H1 (cell line): ENCODE measurements around the gene ZSWIM9. TPM values are rescaled to one million over a fixed set of nuclear protein-coding genes. Genes with fewer than 3 reads are reported as not detected.

Experiments used
- CTCF ChIA-PET: fragments of 300-600 bp; sonication (Branson Sonifier 250); formaldehyde crosslinking; loops from one replicate; lab custom pipeline; 2021; ENCODE audit not compliant: partially characterized antibody; lab: Charles Lee
- POLR2A ChIA-PET: fragments of 300-600 bp; sonication (Branson Sonifier 250); formaldehyde crosslinking; loops from one replicate; lab custom pipeline; 2021; ENCODE audit warnings: inconsistent platforms; ENCODE audit not compliant: partially characterized antibody; lab: Charles Lee
- DNase-seq, 2 experiments: peaks; one replicate each; pipeline versions ENCODE4 v3.0.0 to v3.0.0-alpha.2; 2010 to 2022; ENCODE audit warnings: low spot score in 2 of 2, low read depth in 1 of 2, mixed read lengths in 1 of 2
- FAIRE-seq: peaks from 2 replicates; lab custom pipeline; 2011; peaks lifted over from hg19 to GRCh38; lab: Jason Lieb, UNC
- H2AFZ ChIP-seq: 2 replicates; pipeline ENCODE4 v1.8.1; 2012; ENCODE audit warnings: low read length, inconsistent platforms
- H2AK5ac ChIP-seq: 2 replicates; pipeline ENCODE4 v1.6.1; 2013; ENCODE audit warnings: low read depth, low read length
- H2BK120ac ChIP-seq: replicated peaks from 2 replicates; pipeline ENCODE3; 2013; ENCODE audit warnings: low read depth, low read length, inconsistent platforms
- H2BK12ac ChIP-seq: 2 replicates; pipeline ENCODE4 v1.6.1; 2013; ENCODE audit warnings: low read depth, low read length
- H2BK15ac ChIP-seq: 2 replicates; pipeline ENCODE4 v1.6.1; 2013; ENCODE audit warnings: low read length
- H2BK20ac ChIP-seq: 2 replicates; pipeline ENCODE4 v1.6.1; 2013; ENCODE audit warnings: low read length
- H2BK5ac ChIP-seq: 2 replicates; pipeline ENCODE4 v1.6.1; 2013; ENCODE audit warnings: low read depth, low read length
- H3K14ac ChIP-seq: 2 replicates; pipeline ENCODE4 v1.6.1; 2013; ENCODE audit warnings: inconsistent platforms; ENCODE audit not compliant: insufficient read length
- H3K18ac ChIP-seq: 2 replicates; pipeline ENCODE4 v1.6.1; 2013; ENCODE audit warnings: low read length; ENCODE audit errors: extremely low read depth
- H3K23ac ChIP-seq: 2 replicates; pipeline ENCODE4 v1.6.1; 2013; ENCODE audit warnings: inconsistent platforms; ENCODE audit not compliant: insufficient read length
- H3K23me2 ChIP-seq: 2 replicates; pipeline ENCODE4 v1.6.1; 2013; ENCODE audit warnings: low read depth, low read length
- H3K27ac ChIP-seq: 2 replicates; pipeline ENCODE4 v1.6.1; 2011; ENCODE audit warnings: low read depth, low read length, inconsistent platforms
- H3K27me3 ChIP-seq, 4 experiments: replicated peaks in 1 of 4; 1 replicate in 1 of 4; 2 replicates in 3 of 4; pipeline versions ENCODE4 v1.6.1 to v1.8.1; 2011 to 2013; ENCODE audit warnings: low read length in 3 of 4, mild to moderate bottlenecking in 3 of 4, inconsistent platforms in 2 of 4, mixed read lengths in 2 of 4, moderate library complexity in 1 of 4; ENCODE audit not compliant: control insufficient read depth in 3 of 4, insufficient read depth in 3 of 4; ENCODE audit errors: extremely low read depth in 1 of 4
- H3K36me3 ChIP-seq, 4 experiments: 2 replicates each; pipeline versions ENCODE4 v1.6.1 to v1.8.1; 2011 to 2013; ENCODE audit warnings: mild to moderate bottlenecking in 4 of 4, low read length in 3 of 4, moderate library complexity in 2 of 4, control low read depth in 1 of 4, inconsistent platforms in 1 of 4; ENCODE audit not compliant: insufficient read depth in 4 of 4, control insufficient read depth in 2 of 4
- H3K4ac ChIP-seq: replicated peaks from 2 replicates; pipeline ENCODE3; 2013; ENCODE audit warnings: low read length, low read depth, mixed read lengths, inconsistent platforms; ENCODE audit not compliant: insufficient read length
- H3K4me1 ChIP-seq, 4 experiments: replicated peaks in 1 of 4; 1 replicate in 1 of 4; 2 replicates in 3 of 4; pipeline versions ENCODE4 v1.6.1 to v1.8.1; 2011 to 2013; ENCODE audit warnings: low read length in 3 of 4, inconsistent platforms in 2 of 4, mixed read lengths in 1 of 4; ENCODE audit not compliant: insufficient read depth in 4 of 4, control insufficient read depth in 3 of 4
- H3K4me2 ChIP-seq, 2 experiments: 2 replicates each; pipeline versions ENCODE4 v1.6.1 to v1.8.1; 2011 to 2013; ENCODE audit warnings: low read depth in 2 of 2, low read length in 2 of 2, control low read depth in 1 of 2, inconsistent platforms in 1 of 2, mild to moderate bottlenecking in 1 of 2; ENCODE audit not compliant: insufficient read depth in 1 of 2
- H3K4me3 ChIP-seq, 4 experiments: fragments of 200-600, 300-600 bp in 1 of 4; sonication (generic), shearing (Covaris generic), sonication (Bioruptor Twin) in 1 of 4; 2 replicates each; pipeline versions ENCODE4 v1.5.1 to v1.8.1; 2011 to 2016; ENCODE audit warnings: low read length in 4 of 4, low read depth in 3 of 4, control low read depth in 2 of 4, inconsistent platforms in 2 of 4, mild to moderate bottlenecking in 2 of 4, mixed read lengths in 1 of 4, moderate library complexity in 1 of 4; ENCODE audit not compliant: insufficient read depth in 2 of 4; ENCODE audit errors: extremely low read depth in 1 of 4
- H3K56ac ChIP-seq: replicated peaks from 2 replicates; pipeline ENCODE3; 2013; ENCODE audit warnings: low read depth, mild to moderate bottlenecking, mixed read lengths, low read length, inconsistent platforms; ENCODE audit not compliant: insufficient read length
- H3K79me1 ChIP-seq: 2 replicates; pipeline ENCODE4 v1.6.1; 2013; ENCODE audit warnings: low read depth, low read length, control low read depth
- H3K79me2 ChIP-seq, 2 experiments: 2 replicates each; pipeline versions ENCODE4 v1.6.1 to v1.8.1; 2012 to 2013; ENCODE audit warnings: low read length in 2 of 2, mild to moderate bottlenecking in 2 of 2, inconsistent platforms in 1 of 2; ENCODE audit not compliant: insufficient read depth in 2 of 2, control insufficient read depth in 1 of 2
- H3K9ac ChIP-seq, 4 experiments: replicated peaks in 1 of 4; 1 replicate in 1 of 4; 2 replicates in 3 of 4; pipeline versions ENCODE4 v1.6.1 to v1.8.1; 2011 to 2013; ENCODE audit warnings: low read depth in 3 of 4, low read length in 3 of 4, control low read depth in 2 of 4, mild to moderate bottlenecking in 2 of 4, moderate library complexity in 2 of 4, inconsistent platforms in 1 of 4; ENCODE audit errors: extremely low read depth in 1 of 4
- H3K9me3 ChIP-seq, 2 experiments: 2 replicates each; pipeline versions ENCODE4 v1.6.1 to v1.8.1; 2012 to 2013; ENCODE audit warnings: mild to moderate bottlenecking in 2 of 2, moderate library complexity in 2 of 2, control low read depth in 1 of 2, inconsistent platforms in 1 of 2, low read depth in 1 of 2, low read length in 1 of 2, mixed read lengths in 1 of 2; ENCODE audit not compliant: insufficient read depth in 2 of 2
- H4K20me1 ChIP-seq, 2 experiments: replicated peaks in 1 of 2; 2 replicates each; pipeline versions ENCODE3 to v1.8.1; 2011 to 2013; ENCODE audit warnings: inconsistent platforms in 2 of 2, low read length in 2 of 2, mild to moderate bottlenecking in 1 of 2; ENCODE audit not compliant: insufficient read depth in 2 of 2, control insufficient read depth in 1 of 2
- H4K5ac ChIP-seq: 2 replicates; pipeline ENCODE4 v1.6.1; 2013; ENCODE audit warnings: low read length, low read depth, mixed read lengths, inconsistent platforms; ENCODE audit not compliant: insufficient read length
- H4K8ac ChIP-seq: 2 replicates; pipeline ENCODE4 v1.8.0; 2013; ENCODE audit warnings: mild to moderate bottlenecking, moderate library complexity, low read length, inconsistent platforms; ENCODE audit not compliant: insufficient read depth; ENCODE audit errors: extremely low read depth
- H4K91ac ChIP-seq: replicated peaks from 2 replicates; pipeline ENCODE3; 2013; ENCODE audit warnings: low read length, mixed read lengths, inconsistent platforms; ENCODE audit not compliant: insufficient read length
- CREB1 ChIP-seq: IDR thresholded peaks from 2 replicates; pipeline ENCODE4 v1.6.1; 2012; ENCODE audit warnings: inconsistent platforms
- EZH2 ChIP-seq: fragments of 200-600 bp; sonication (generic); IDR thresholded peaks from 2 replicates; pipeline ENCODE4 v1.7.1; 2012; ENCODE audit warnings: low read depth, mild to moderate bottlenecking, moderate library complexity, low read length, inconsistent platforms; ENCODE audit not compliant: severe bottlenecking
- GABPA ChIP-seq: IDR thresholded peaks from 2 replicates; pipeline ENCODE4 v1.6.1; 2011; ENCODE audit warnings: mild to moderate bottlenecking, low read length, moderate library complexity, borderline replicate concordance; ENCODE audit not compliant: insufficient read depth
- HDAC6 ChIP-seq: IDR thresholded peaks from one replicate; pipeline ENCODE4 v1.7.1; 2012; ENCODE audit warnings: low read depth, mild to moderate bottlenecking, inconsistent platforms, low read length, moderate library complexity
- JUN ChIP-seq: IDR thresholded peaks from 2 replicates; pipeline ENCODE4 v1.6.1; 2011; ENCODE audit warnings: low read depth, mild to moderate bottlenecking, improper control_type of control experiment, low read length
- JUND ChIP-seq: IDR thresholded peaks from 2 replicates; pipeline ENCODE4 v1.6.1; 2011; ENCODE audit warnings: mild to moderate bottlenecking, improper control_type of control experiment, low read length
- PHF8 ChIP-seq: fragments of 200-600 bp; sonication (generic); conservative IDR thresholded peaks from 2 replicates; pipeline ENCODE4 v1.7.1; 2012; ENCODE audit warnings: low read depth, mild to moderate bottlenecking, inconsistent platforms, low read length, moderate library complexity
- POLR2A ChIP-seq, 2 experiments: IDR thresholded peaks; 1 replicate in 1 of 2; 2 replicates in 1 of 2; pipeline ENCODE4 v1.6.1; 2011; ENCODE audit warnings: low read depth in 2 of 2, low read length in 2 of 2, mild to moderate bottlenecking in 2 of 2; ENCODE audit errors: control extremely low read depth in 1 of 2
- TCF12 ChIP-seq: IDR thresholded peaks from 2 replicates; pipeline ENCODE4 v1.6.1; 2011; ENCODE audit warnings: low read depth, mild to moderate bottlenecking, low read length
- WGBS, 2 experiments: shearing (Covaris generic) in 1 of 2; methylation state at CpG; one replicate each; pipeline versions ENCODE4 v1.1.6 to v1.1.7; 2013 to 2015; ENCODE audit warnings: low lambda C conversion rate in 2 of 2, mixed read lengths in 2 of 2, inconsistent platforms in 1 of 2, low coverage in 1 of 2, missing lambda C conversion rate in 1 of 2; ENCODE audit not compliant: insufficient replicate concordance in 2 of 2, insufficient coverage in 1 of 2, insufficient read length in 1 of 2; ENCODE audit errors: extremely low coverage in 1 of 2, missing lambda C conversion rate in 1 of 2; 5-methylcytosine and 5-hydroxymethylcytosine counted together
- polyA plus RNA-seq, 7 experiments: library from polyadenylated mRNA; depleted of rRNA in 3 of 7; stranded (reverse) in 5 of 7; unstranded in 2 of 7; fragments of >200 nt in 5 of 7; fragments of 200-250 nt in 2 of 7; gene quantifications; 1 replicate in 5 of 7; 2 replicates in 1 of 7; 4 replicates in 1 of 7; pipeline versions ENCODE4 v1.2.1 to v1.2.3, GENCODE V29; 2011 to 2013; ENCODE audit warnings: missing spikeins in 2 of 7, mixed read lengths in 2 of 7
- total RNA-seq: library from RNA; stranded (reverse); fragmentation: NEBNext Ultra II Directional; extraction: Animal tissue kit (Norgen Biotek cat#: 25700); gene quantifications from 2 replicates; pipeline ENCODE4 v1.2.1, GENCODE V29; 2021

Gene ZSWIM9
- total and polyA plus RNA-seq, 2 of the 8 experiments (the other 6 are each of a cell fraction or from before 2014, with no cell fraction given): 1.5 to 10.4 TPM

DNA sequence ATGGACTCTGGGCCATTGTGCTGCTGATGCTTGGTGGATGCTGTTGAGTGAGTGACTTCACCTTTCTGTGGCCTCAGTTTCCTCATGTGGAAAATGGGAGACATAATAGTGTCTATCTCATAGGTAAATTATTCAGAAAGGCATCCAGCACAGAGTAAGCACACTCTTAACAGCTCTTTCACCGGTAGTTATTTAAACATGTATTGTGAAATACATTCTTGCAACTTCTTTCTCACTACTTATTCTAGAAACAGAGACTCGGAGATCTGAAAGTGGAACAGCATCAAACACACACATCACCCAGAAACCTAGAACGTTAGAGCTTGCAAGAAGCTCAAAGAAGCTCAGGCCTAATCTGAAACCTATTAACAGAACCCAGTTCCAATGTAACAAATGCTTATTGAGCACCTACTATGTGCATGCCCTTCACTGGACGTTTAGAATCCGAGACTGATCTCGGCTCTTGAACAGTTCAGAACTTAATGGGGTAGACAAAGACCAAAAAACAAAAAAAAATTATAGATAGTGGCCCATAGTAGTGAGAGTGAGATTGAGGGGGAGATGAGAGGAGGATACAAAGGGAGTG, 4.1 kb downstream of the ZSWIM9 start:
- no peak overlapping the region for H3K9ac ChIP-seq
- H2BK120ac ChIP-seq: no peak overlapping the region
- H3K79me1 ChIP-seq: peaks cover 2% of the 10 kb centered on the region; the same call in 1 of the 2 replicates
- H3K14ac ChIP-seq: no peak overlapping the region
- H3K79me2 ChIP-seq: peaks cover 0 to 9% of the 10 kb centered on the region in 2 experiments; a peak in 2 of 4 replicates
- no peak overlapping the region for H2AK5ac ChIP-seq
- peaks cover 0 to 2% of the 10 kb centered on the region in 2 experiments for H4K20me1 ChIP-seq
- no peak overlapping the region for H4K91ac ChIP-seq
- no peak overlapping the region for H2AFZ ChIP-seq
- peaks cover 2 to 22% (median 17%) of the 10 kb centered on the region in 4 experiments for H3K36me3 ChIP-seq
- no peak overlapping the region for H2BK15ac ChIP-seq
- no peak overlapping the region for H3K27ac ChIP-seq
- no peak overlapping the region for H2BK12ac ChIP-seq
- H3K23me2 ChIP-seq: peaks cover 11% of the 10 kb centered on the region
- no peak overlapping the region for H4K8ac ChIP-seq
- no peak overlapping the region for H4K5ac ChIP-seq
- no peaks in the 10 kb centered on the region for H3K9me3 ChIP-seq
- no peak overlapping the region for H3K4ac ChIP-seq
- FAIRE-seq (no peak), DNase-seq (no peak)
- peaks cover 0 to 7% (median 4%) of the 10 kb centered on the region in 4 experiments; a peak in 5 of 7 replicates for H3K4me1 ChIP-seq
- ChIA-PET CTCF (interaction anchor here (2.2 to 2.4 kb wide), 2 partner anchors 16 to 20 kb away, joined by 10 to 11 read pairs; no protein-coding TSS in a partner anchor), POLR2A (interaction anchor here (0.6 to 1.4 kb wide), 2 partner anchors 15 to 103 kb away, joined by 3 read pairs; no protein-coding TSS in a partner anchor)
- no peaks in the 10 kb centered on the region for H3K27me3 ChIP-seq
- 81% methylated on average over 6 of the region's 6 CpGs; no CpG with 5 or more reads in 1 of the 2 experiments for WGBS, 2 experiments
- no peak overlapping the region for H3K18ac ChIP-seq
- no peak overlapping the region for H3K23ac ChIP-seq
- H2BK5ac ChIP-seq: no peak overlapping the region
- no peak overlapping the region for H2BK20ac ChIP-seq
- H3K4me2 ChIP-seq: no peak overlapping the region
- H3K56ac ChIP-seq: no peak overlapping the region
- H3K4me3 ChIP-seq: no peak overlapping the region
- TF ChIP-seq TCF12: no peak
- TF ChIP-seq CREB1: no peak
- TF ChIP-seq PHF8: no peak
- no peak for TF ChIP-seq GABPA
- no peak for TF ChIP-seq EZH2
- TF ChIP-seq JUND: no peak
- no peak for TF ChIP-seq JUN
- no peak for TF ChIP-seq POLR2A (IDR thresholded peaks at IDR 0.05; ENCODE audit: control extremely low read depth in 1 of 2, low read depth in 2 of 2, low read length in 2 of 2)
- no peak for TF ChIP-seq HDAC6
